Chondrocyte (in vitro differentiated cells): ENCODE results near the gene TECPR1. TPM values are rescaled to one million over a fixed set of nuclear protein-coding genes. Genes with fewer than 3 reads are reported as not detected.

Experiments
- DNase-seq: peaks from one replicate; pipeline ENCODE4 v3.0.0; 2021; ENCODE audit warnings: mixed read lengths, low spot score
- H3K27ac Mint-ChIP-seq: one replicate; pipeline ENCODE4 v1.8.0; 2021; ENCODE audit warnings: mild to moderate bottlenecking, moderate library complexity, mixed read lengths; ENCODE audit not compliant: unreplicated experiment
- H3K27me3 Mint-ChIP-seq: 2 replicates; pipeline ENCODE4 v1.8.0; 2021; ENCODE audit warnings: low read depth, mixed read lengths
- H3K36me3 Mint-ChIP-seq: 2 replicates; pipeline ENCODE4 v1.8.0; 2021; ENCODE audit warnings: low read depth, mixed read lengths
- H3K4me1 Mint-ChIP-seq: 2 replicates; pipeline ENCODE4 v1.8.0; 2021; ENCODE audit warnings: low read depth, mild to moderate bottlenecking, mixed read lengths
- H3K4me3 Mint-ChIP-seq: one replicate; pipeline ENCODE4 v1.8.0; 2021; ENCODE audit warnings: mild to moderate bottlenecking, moderate library complexity, mixed read lengths; ENCODE audit not compliant: unreplicated experiment
- H3K9me3 Mint-ChIP-seq: 2 replicates; pipeline ENCODE4 v1.8.0; 2021; ENCODE audit warnings: low read depth, mixed read lengths
- total RNA-seq: library from RNA; stranded (reverse); gene quantifications from 3 replicates; pipeline ENCODE4 v1.2.1, GENCODE V29; 2021
- TF ChIP-seq, protein P1 (sequence below): fragments of 200-600 bp; sonication (generic); IDR thresholded peaks from 2 replicates; pipeline ENCODE4 v1.5.0; 2021; ENCODE audit warnings: antibody characterized with exemption, mild to moderate bottlenecking, moderate library complexity

TECPR1 gene
- total RNA-seq, 1 donor from 2014 or later, result 27.3 TPM

DNA sequence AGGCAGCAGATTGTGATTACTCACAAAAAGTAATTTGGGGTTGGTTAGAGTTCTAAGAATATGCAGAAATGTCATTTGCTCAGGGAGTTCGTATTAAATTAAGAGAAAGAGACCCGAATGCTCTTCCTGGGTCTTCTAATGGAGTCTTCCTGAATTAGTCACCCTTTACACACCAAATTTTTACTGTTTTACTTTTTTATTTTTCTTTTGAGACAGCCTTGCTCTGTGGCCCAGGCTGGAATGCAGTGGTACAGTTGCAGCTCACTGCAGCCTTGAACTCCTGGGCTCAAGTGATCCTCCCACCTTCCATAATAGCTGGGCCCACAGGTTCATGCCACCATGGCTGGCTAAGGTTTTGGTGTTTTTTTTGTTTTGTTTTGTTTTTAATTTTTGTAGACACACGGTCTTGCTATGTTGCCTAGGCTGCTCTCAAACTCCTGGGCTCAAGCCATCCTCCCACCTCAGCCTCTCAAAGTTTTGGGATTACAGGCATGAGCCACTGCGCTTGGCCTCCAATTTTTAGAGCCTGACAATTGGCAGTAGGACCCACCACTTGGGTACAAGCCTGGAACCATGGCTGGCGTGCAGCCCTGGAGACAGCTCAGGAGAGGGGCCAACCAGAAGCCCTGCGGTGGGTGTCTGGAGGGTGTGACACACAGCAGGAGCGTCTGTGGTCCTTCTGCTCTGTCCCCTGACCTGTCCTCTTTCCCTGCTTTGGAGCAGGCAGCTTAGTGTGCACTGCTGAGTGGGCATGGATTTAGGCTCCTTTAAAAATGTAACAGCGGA is 57.2 kb downstream of the TECPR1 start:
- no peaks in the 10 kb centered on the region for H3K27me3 Mint-ChIP-seq
- H3K9me3 Mint-ChIP-seq, result peaks cover 5% of the 10 kb centered on the region
- H3K4me1 Mint-ChIP-seq, result peaks cover 26% of the 10 kb centered on the region
- TF ChIP-seq, protein P1, sequence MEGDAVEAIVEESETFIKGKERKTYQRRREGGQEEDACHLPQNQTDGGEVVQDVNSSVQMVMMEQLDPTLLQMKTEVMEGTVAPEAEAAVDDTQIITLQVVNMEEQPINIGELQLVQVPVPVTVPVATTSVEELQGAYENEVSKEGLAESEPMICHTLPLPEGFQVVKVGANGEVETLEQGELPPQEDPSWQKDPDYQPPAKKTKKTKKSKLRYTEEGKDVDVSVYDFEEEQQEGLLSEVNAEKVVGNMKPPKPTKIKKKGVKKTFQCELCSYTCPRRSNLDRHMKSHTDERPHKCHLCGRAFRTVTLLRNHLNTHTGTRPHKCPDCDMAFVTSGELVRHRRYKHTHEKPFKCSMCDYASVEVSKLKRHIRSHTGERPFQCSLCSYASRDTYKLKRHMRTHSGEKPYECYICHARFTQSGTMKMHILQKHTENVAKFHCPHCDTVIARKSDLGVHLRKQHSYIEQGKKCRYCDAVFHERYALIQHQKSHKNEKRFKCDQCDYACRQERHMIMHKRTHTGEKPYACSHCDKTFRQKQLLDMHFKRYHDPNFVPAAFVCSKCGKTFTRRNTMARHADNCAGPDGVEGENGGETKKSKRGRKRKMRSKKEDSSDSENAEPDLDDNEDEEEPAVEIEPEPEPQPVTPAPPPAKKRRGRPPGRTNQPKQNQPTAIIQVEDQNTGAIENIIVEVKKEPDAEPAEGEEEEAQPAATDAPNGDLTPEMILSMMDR, result no peak
- H3K4me3 Mint-ChIP-seq, result no peak overlapping the region
- H3K27ac Mint-ChIP-seq, result peak overlapping the region; percentile 14
- no peak for DNase-seq
- peaks cover 22% of the 10 kb centered on the region for H3K36me3 Mint-ChIP-seq

DNA sequence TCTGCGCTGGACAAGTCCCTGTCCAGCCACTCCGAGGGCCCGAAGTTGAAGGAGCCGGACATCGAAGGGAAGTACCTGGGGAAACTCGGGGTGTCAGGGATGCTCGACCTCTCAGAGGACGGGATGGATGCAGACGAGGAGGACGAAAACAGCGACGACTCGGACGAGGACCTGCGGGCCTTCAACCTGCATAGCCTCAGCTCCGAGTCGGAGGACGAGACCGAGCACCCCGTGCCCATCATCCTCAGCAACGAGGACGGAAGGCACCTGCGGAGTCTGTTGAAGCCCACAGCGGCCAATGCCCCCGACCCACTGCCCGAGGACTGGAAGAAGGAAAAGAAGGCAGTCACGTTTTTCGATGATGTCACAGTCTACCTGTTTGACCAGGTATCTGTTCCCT is 57.8 kb downstream of the TECPR1 start:
- Mint-ChIP-seq H3K4me1 (peaks cover 23% of the 10 kb centered on the region), H3K27ac (peak overlapping the region; percentile 22), H3K9me3 (peaks cover 4% of the 10 kb centered on the region), H3K27me3 (no peaks in the 10 kb centered on the region), H3K4me3 (no peak overlapping the region), H3K36me3 (peaks cover 26% of the 10 kb centered on the region)
- no peak for DNase-seq
- TF ChIP-seq, protein P1, result no peak

DNA sequence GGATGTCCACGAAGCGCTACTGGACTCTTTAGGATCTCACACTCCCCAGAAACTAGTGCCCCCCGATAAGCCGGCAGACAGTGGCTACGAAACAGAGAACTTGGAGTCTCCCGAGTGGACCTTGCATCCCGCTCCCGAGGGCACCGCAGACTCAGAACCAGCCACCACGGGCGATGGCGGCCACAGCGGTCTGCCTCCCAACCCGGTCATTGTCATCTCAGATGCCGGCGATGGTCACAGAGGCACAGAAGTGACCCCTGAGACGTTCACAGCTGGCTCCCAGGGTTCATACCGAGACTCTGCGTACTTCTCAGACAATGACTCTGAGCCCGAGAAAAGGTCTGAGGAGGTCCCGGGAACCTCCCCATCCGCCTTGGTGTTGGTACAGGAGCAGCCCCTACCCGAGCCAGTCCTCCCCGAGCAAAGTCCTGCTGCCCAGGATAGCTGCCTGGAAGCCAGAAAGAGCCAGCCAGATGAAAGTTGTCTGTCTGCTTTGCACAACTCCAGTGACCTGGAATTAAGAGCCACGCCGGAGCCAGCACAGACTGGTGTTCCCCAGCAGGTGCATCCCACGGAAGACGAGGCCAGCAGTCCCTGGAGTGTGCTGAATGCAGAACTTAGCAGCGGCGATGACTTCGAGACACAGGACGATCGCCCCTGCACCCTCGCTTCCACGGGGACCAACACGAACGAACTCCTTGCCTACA is 58.4 kb downstream of the TECPR1 start:
- Mint-ChIP-seq H3K36me3 (peaks cover 29% of the 10 kb centered on the region), H3K27me3 (no peaks in the 10 kb centered on the region), H3K4me1 (peaks cover 20% of the 10 kb centered on the region), H3K27ac (peak overlapping the region; percentile 22), H3K9me3 (no peaks in the 10 kb centered on the region), H3K4me3 (no peak overlapping the region)
- DNase-seq, result no peak
- TF ChIP-seq, protein P1, result no peak

DNA sequence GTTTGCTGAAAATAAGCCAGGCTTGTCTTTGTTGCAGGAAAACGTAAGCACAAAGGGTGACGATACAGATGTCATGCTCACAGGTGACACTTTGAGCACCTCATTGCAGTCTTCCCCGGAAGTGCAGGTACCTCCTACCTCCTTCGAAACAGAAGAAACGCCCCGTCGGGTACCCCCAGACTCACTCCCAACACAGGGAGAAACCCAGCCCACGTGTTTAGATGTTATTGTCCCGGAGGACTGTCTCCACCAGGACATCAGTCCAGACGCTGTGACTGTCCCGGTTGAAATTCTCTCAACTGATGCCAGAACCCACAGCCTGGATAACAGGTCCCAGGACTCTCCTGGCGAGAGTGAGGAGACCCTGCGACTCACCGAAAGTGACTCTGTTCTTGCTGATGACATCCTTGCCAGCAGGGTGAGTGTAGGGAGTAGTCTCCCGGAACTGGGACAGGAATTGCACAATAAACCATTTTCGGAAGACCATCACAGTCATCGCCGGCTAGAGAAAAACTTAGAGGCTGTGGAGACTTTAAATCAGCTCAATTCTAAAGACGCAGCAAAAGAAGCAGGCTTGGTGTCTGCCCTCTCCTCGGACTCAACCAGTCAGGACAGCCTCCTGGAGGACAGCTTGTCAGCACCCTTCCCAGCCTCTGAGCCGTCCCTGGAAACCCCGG is 59.1 kb downstream of the TECPR1 start:
- Mint-ChIP-seq H3K4me3 (no peak overlapping the region), H3K27me3 (no peaks in the 10 kb centered on the region), H3K9me3 (no peaks in the 10 kb centered on the region), H3K27ac (no peak overlapping the region), H3K36me3 (peaks cover 29% of the 10 kb centered on the region), H3K4me1 (peaks cover 20% of the 10 kb centered on the region)
- TF ChIP-seq, protein P1, result no peak
- no peak for DNase-seq
